GM19455 (cell line): ENCODE data around the gene NFKBIZ.
A peak's percentile ranks its signal among the peaks of the same experiment; 100 is the strongest.

Source experiments
- ATAC-seq: cut with Tn5 transposase; IDR thresholded peaks from one replicate; pipeline ENCODE4 v1.9.1; 2021; ENCODE audit not compliant: unreplicated experiment

Gene NFKBIZ, protein sequence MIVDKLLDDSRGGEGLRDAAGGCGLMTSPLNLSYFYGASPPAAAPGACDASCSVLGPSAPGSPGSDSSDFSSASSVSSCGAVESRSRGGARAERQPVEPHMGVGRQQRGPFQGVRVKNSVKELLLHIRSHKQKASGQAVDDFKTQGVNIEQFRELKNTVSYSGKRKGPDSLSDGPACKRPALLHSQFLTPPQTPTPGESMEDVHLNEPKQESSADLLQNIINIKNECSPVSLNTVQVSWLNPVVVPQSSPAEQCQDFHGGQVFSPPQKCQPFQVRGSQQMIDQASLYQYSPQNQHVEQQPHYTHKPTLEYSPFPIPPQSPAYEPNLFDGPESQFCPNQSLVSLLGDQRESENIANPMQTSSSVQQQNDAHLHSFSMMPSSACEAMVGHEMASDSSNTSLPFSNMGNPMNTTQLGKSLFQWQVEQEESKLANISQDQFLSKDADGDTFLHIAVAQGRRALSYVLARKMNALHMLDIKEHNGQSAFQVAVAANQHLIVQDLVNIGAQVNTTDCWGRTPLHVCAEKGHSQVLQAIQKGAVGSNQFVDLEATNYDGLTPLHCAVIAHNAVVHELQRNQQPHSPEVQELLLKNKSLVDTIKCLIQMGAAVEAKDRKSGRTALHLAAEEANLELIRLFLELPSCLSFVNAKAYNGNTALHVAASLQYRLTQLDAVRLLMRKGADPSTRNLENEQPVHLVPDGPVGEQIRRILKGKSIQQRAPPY

DNA sequence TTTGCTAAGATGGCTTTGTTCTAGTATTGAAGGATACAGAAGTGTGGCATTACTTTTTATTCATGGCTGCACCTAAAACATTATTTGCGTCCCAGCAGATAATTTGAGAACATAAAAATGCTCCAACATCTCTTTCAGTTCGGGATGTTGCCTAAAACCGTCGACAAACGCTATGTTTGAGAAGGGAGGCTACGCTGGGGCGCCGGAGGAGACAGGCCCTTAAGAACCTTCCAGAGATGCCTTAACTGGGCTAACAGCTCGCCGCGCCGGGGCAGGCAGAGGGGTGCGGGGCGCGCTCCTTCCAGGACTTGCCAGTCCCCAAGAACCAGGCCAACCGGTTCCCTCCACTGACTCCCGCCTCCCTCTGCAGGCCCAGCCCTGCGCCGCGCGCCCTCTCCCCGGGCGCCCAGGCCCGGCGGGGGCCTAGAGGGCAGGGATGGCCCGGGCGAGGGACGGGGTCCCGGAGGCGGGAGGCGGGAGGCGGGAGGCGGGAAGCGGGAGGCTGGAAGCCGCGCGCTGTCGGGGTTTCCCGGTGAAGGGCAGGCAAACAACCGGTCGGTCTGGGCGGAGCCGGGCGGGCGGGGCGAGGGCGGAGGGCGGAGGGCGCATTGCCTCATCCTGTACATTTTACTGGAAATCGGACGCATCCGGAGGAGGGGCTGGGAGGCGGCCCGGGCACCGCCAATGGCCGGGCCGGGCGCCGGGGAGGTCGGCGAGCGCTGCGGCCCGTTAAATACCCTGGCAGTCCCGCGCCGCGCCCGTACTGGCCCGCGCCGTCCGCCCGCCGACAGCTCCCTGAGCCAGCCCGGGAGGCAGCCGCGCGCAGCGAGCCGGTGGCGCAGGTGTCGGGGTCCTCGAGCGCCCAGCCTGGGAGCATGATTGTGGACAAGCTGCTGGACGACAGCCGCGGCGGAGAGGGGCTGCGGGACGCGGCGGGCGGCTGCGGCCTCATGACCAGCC lies at the start of gene NFKBIZ:
NFKBIZ (plus strand) TSS at position 761 of the 960 bp plus-strand sequence; CDS start at position 876, 115 bp downstream.
- peak; percentile 83 for ATAC-seq

DNA sequence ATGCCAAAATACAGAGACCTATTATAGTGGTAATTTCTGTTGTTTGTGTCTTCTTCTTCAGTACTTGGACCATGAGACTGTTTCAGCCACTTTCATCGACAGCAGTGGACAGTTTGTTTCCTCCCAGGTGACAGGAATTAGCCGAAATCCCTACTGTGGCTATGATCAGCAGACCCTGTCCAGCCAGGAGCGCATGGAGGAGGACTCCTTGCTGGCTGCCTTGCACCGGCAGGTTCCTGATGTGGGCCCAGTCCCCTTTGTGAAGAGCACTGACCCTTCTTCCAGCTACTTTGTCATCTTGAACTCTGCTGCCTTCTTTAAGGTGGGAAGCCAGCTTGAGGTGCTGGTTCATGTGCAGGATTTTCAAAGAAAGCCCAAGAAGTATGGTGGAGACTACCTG lies 48.1 kb upstream of the NFKBIZ start:
- ATAC-seq = no peak

DNA sequence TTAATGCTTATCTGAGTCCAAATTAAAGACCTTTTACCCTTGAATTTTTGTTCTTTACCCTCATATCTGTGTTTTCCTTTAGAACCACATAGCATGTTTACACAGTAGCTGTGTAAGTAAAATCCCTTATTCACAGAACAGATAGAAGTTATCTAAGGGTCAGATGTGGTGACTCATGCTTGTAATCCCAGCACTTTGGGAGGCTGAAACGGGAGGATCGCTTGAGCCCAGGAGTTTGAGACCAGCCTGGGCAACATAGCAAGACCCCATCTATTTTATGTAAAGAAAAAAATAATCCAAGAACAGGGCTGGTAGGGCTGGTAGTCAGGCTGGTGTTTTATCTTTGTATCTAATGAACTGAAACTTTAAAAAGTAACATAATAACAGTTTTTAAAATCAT lies 47.1 kb upstream of the NFKBIZ start:
- no peak for ATAC-seq

DNA sequence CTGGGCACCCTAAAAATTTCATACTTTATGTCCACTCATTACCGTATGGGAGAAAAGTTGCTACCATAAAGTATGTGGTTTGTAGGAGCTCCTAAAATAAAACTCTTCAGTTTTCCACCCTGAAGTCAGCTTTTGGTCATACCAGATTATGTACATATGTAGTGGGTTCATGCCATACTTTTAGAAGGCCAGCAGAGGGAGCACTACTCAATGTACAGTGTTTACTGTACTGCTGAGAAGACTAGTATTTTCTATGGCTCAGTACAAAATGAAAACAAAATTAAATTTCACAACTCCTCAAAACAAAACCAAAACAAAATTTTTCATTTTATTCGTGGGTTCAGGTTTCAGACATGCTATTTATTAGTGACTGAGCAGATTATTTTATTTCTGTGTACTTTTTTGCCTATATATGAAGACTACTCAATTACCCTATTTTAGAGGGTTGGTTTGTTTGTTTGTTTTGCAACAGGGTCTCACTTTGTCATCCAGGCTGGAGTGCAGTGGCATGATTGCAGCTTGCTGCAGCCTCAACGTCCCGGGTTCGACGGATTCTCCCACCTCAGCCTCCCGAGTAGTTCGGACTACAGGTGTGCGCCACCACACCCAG lies 46.0 kb upstream of the NFKBIZ start:
- ATAC-seq = peak; percentile 97

DNA sequence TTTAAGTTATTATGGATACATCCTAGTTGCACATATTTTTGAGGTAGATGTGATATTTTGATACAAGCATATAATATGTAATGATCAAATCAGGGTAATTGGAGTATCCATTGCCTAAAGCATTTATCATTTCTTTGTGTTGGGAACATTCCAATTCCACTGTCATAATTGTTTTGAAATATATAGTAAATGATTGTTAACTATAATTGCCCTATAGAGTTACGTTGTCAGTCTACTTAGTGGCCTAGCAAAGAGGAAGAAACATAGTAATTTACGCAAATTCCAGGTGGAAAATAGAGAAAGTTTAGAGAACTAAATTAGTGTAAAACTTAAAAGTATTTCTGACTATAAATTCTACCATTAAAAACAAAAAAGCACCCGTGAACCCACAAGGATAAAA lies 45.4 kb upstream of the NFKBIZ start:
- no peak for ATAC-seq

DNA sequence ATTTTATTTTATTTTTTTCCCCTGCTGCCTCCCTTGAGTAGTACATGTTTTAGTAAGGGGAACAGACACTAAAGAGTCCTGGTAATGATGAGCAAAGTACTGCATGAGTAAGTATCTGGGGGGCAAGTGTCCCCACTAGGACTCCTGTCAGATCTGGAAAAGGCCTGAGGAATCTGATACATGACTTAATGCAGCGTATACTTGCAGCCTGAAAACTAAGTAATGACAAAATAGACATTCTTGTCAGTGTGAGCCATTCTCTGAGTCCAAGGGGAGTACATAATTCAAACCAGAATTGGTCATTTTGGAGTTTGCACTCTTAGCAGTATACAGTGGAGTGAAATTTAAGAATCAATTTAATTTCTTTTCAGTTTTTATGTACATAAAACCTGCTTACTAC lies 42.8 kb upstream of the NFKBIZ start:
- ATAC-seq = no peak

DNA sequence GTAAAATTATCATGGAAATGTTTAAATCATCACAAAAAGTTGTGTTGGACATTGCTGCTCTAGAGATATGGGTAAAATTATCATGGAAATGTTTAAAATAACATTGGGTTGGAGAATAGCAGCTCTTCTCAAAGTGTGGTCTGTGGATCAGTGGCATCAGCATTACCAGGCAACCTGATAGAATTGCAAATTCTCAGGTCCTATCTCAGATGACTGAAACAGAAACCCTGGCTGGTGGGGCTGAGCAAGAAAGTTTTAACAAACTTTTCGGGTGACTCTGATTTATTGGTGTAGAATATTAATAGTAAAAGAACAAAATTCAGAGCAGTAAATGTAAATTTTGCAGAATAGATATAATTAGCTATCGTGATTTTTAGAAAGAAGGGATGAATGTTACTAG lies 41.4 kb upstream of the NFKBIZ start:
- ATAC-seq = peak; percentile 67

DNA sequence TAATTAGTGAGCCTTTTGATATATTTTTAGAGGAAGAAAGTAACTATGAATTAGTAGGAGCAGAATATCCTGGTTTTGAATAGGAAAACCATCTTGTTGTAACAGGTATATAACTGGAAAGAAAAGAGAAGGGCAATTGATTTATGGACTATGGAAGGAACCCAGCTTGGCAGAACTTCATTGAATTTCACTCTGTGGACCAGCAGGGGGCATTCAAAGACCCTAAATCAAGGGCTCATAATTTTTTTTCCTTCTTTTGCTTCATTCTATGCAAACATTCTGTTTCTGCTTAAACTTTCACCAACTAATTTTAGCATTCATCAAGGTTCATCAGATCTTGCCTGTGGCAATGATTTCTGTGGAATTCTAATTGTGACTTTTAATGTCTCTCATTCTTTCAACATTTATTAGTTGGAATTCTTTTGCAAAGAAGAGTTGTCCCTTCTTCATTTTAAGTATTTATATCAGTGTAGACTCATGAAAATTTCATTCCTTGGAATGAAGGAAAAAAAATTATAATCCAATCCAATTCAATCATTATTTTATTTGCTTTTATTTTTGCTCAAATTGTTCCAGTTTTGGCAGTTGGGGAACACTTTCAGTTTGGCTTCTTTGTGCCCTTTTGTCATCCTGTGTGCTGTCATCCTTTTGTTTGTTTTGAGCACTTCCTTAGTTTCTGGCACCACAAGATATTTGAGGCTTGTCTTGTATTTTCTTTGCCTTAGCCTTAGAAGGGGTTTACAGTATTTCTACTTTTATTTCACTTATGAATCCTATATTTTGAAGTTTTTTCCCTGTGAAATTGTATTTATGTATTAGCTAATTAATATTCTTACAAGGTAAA lies 39.9 kb upstream of the NFKBIZ start:
- no peak for ATAC-seq

DNA sequence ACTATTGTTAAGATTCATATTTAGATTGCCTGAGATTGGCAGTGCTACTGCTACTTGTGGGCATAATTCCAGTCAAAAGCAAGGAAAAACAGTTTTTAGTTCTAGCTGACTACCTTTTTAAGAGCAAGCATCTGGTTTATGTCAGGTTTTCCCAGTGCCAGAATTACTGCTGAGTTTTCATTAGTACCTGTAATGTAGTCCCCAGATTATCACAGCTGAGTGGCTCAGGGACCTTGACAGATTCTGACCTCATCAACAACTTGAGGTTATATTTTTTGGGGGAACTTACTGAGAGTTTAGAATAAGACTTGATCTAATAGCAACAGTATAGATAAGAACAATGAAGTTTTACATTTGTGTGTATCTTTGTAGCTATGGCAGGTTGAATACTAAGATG lies 39.3 kb upstream of the NFKBIZ start:
- ATAC-seq = no peak

DNA sequence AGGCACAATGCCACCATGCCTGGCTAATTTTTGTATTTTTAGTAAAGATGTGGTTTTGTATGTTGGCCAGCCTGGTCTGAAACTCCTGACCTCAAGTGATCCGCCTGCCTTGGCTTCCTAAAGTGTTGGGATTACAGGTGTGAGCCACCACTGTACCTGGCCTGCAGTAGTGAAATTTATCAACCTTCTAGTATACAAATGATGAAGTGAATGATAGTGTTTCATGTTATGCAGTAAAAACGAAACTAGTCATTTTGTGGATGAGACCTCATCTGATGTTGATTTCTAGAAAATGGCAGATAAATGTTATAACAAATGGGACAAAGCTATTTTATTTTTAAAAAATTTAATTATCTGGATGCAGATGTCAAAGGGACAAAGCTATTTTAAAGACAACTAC lies 37.4 kb upstream of the NFKBIZ start:
- no peak for ATAC-seq

DNA sequence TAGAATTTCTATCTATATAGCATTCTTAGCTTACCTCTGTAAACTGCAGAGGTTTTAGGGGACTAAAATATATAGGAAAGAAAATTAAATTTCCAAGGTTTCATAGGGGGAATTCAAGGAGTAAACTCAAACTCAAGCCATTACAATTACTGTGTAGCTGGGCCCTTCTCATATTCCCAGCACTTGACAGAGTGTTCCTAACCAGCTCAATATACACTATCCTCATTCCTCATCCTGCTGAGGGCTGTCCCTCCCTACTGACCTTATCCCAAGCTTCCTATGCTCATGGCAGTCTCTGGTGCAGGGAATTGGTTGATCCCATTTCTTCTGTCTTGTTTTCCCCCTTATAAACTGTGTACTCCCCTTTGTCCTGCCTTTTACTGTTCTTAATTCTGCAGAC lies 36.4 kb upstream of the NFKBIZ start:
- no peak for ATAC-seq

DNA sequence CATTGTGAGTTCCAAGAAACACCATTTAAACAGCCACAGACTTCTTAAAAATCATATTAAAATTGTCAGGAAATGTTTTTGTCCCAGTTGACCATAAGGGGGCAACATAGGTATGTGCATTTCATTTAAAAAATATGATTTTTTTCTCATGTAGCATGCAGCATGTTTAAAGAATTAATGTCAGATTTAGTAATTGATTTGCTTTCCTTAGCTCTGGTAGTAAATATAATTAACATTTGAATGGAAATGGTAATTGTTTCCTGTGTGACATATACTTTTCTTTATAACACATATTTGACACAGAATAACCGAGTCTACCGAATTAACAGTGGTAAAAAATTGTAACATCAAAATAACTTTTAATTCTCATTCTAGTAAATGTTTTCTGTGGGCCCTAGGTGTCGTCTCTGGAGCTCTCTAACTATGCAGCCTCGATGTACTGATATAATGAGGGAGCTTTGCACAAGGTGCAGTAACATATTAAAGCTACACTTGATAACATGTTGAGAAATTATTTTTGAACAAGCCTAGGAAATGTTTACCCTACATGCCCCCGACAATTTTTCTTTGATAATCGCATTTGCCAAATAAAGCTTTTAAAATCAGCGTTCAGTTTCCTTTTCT lies 35.4 kb upstream of the NFKBIZ start:
- no peak for ATAC-seq

DNA sequence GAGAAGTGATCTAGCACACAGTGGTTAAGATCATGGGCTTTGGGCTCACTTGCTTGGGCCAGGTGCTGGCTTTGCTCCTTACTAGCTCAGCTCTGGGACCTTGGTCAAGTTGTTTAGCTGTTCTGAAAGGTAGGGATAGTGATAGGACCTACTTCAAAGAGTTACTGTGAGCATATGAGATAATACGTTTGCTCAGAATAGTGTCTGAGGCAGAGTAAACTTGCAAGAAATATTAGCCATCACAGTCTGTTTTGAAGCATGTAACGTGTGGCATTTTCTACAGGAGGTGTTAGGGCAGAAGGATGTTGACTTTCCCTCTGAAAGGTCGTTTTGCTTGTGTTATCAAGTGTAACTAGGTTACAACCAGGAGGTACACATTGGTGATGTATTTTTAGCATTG lies 34.5 kb upstream of the NFKBIZ start:
- ATAC-seq = no peak

DNA sequence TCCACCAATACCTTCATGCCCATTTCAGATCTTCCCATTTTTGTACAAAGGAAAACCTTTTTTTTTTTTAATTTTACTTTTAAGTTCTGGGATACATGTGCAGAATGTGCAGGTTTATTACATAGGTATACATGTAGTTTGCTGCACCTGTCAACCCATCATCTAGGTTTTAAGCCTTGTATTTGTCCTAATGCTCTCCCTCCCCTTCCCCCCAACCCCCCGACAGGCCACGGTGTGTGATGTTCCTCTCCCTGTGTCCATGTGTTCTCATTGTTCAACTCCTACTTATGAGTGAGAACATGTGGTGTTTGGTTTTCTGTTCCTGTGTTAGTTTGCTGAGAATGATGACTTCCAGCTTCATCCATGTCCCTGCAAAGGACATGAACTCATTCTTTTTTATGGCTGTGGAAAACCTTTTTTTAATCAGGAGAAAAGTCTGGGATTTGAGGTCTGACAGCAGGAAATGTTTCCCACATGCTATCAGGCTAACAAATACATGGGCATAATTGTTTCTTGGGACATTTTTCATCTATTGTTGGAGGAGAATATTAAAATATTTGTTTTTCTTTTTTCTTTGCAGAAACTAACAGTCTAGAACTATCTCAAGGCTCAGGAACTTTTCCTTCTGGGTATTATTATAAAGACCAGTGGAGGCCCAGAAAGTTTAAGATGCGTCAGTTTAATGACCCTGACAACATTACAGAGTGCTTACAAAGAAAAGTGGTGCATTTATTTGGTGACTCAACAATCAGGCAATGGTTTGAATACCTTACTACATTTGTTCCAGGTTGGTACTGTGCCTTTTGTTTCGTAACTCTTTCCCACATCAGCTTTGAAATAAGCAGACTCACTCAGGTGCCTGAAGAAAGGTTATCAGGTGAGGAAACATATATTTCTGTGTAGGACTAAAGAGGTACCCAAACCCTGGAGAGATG lies 32.8 kb upstream of the NFKBIZ start:
- ATAC-seq = no peak

DNA sequence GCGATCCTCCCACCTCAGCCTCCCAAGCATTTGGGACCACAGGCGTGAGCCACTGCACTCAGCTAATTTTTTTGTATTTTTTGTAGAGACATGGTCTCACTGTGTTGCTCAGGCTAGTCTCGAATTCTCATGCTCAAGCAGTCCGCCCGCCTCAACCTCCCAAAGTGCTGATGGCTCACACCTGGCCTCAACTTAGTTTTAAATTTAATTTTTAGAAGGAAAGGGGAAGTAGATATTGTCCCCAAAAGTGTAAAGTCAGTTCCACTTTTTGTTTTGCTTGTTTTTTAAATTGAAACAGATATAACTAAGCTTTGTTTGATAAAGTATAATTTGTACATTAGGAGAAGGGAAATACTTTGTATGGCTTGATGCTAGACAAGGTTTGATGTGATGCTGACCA lies 31.3 kb upstream of the NFKBIZ start:
- ATAC-seq = no peak

DNA sequence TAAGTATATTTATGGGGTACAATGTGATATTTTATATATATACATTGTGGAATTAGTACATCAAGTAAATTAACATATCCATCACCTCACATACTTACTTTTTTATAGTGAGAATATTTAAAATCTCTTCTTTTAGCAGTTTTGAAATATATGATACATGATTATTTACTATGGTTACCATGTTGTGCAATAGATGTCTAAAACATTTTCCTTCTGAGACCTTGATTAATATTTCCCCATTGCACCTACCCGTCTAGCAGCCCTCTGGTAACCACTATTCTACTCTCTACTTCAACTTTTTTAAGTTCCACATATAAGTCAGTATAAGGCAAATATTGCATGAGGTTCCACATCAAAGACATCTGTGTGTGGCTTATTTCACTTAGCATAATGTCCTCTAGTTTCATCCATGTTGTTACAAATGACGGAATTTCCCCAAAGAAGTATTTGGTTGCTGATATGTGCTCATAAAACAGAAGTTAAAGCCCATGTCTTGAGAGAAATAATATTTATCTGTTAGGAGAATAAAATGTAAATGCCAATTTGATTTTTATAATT lies 29.6 kb upstream of the NFKBIZ start:
- ATAC-seq = no peak

DNA sequence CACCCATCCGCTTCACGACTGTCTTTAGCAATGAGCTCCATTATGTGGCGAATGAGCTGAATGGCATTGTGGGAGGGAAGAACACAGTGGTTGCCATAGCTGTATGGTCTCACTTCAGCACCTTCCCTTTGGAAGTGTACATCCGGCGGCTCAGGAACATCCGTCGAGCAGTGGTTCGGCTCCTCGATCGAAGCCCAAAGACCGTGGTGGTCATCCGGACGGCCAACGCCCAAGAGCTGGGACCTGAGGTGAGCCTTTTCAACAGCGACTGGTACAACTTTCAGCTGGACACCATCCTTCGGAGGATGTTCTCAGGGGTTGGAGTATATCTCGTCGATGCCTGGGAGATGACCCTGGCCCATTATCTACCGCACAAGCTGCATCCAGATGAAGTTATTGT lies 27.8 kb upstream of the NFKBIZ start:
- ATAC-seq = no peak

DNA sequence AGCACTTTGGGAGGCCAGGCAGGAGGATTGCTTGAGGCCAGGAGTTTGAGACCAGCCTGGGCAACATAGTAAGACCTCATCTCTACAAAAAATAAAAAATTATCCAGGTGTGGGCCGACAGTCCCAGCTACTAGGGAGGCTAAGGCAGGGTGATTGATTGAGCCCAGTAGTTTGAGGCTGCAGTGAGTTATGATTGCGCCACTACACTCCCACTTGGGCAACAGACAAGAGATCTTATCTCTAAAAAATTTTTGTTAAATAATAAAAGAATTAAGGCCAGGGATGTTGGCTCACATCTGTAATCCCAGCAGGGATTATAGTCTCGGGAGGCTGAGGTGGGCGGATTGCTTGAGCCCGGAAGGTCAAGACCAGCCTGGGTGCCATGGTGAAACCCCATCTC lies 25.8 kb upstream of the NFKBIZ start:
- no peak for ATAC-seq
